HTERT RPE-1 (cell line): ENCODE results near the gene KRT17.
"Not testable (repeated sequence)": the region's sequence is repeated elsewhere in the genome, so short reads cannot be mapped to it uniquely, and the experiment has no call there.

Experiments used
- in situ Hi-C: fragments of 300-500 bp; cut with MboI; formaldehyde crosslinking; loops from 4 replicates; pipeline ENCODE4 v1.14.3; 2020; ENCODE audit warnings: low sequenced_read_pairs

Gene KRT17

GRCh38 chr17:41602524-41602923 is 21.9 kb downstream of the KRT17 start:
- in situ Hi-C loops = no loop called here

DNA sequence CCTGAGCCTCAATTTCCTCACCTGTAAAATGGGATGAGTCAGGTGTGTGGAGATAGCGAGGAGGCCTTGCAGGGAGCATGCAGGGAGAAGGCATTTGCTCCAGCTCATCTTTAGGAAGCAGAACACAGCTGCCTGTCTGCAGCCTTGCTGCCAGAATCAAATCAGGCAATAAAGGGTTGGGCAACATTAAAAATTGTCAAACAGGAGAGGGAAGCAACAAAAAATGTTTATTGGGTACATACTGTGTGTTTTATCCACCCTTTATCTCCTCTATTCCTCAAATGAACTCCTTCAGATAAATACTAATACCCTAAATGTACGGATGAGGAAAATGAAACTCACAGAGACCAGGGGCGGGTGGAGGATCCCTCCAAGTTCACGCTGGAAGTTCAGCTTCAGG is 24.1 kb downstream of the KRT17 start:
- in situ Hi-C loops = no loop called here

- in situ Hi-C loops = no loop called here
Measured at GRCh38 chr17:41599680-41600079, 24.7 kb downstream of the KRT17 start.

GRCh38 chr17:41595585-41595984 is 28.8 kb downstream of the KRT17 start:
- in situ Hi-C loops = no loop called here

GRCh38 chr17:41594363-41594915 is 29.9 kb downstream of the KRT17 start:
- in situ Hi-C loops = no loop called here

GRCh38 chr17:41593306-41593981 is 30.9 kb downstream of the KRT17 start:
- in situ Hi-C loops = no loop called here

DNA sequence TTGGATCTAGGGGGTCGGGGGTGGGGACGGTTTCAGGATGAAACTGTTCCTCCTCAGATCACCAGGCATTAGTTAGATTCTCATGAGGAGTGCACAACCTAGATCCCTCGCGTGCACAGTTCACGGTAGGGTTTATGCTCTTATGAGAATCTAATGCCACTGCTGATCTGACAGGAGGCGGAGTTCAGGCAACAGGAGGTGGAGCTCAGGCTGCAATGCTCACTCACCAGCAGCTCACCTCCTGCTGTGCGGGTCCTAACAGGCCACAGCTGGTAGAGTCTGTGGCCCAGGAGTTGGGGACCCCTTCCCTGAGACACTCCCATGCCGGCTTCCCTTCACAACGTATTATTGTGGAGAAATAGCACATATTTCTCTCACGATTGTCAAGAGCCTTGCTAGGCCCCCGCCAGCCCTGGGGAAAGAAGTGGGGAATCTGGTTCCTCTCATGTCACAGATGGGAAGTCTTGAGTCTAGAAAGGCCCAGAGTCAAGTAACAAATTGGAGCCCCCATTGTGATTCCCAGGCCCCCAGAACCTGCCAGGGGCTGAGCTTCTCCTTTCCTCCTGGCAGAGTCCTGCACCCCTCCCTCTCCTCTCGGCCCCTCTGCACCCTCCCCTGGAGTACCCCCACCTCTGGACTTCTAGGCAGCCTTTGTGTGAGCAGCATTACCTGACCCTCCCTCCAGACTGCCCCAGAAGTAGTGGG is 31.6 kb downstream of the KRT17 start:
- in situ Hi-C loops = no loop called here

DNA sequence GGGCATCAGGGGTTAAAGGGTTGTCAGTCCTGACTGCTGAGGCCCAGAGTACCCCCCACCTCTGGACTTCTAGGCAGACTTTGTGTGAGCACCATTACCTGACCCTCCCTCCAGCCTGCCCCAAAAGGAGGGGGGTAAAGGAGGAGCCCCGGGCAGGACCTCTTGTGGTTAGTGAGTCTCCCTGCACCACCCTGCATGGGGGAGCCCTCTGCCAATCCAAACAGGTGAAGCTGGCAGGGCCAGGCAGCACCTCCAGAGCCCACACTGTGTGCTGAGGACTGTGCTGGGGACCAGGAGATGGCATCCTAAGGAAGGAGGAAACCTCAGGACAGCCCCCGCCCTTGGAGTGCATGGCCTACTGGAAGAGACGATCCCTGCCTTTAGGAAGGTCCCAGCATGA is 35.1 kb downstream of the KRT17 start:
- in situ Hi-C loops = no loop called here

DNA sequence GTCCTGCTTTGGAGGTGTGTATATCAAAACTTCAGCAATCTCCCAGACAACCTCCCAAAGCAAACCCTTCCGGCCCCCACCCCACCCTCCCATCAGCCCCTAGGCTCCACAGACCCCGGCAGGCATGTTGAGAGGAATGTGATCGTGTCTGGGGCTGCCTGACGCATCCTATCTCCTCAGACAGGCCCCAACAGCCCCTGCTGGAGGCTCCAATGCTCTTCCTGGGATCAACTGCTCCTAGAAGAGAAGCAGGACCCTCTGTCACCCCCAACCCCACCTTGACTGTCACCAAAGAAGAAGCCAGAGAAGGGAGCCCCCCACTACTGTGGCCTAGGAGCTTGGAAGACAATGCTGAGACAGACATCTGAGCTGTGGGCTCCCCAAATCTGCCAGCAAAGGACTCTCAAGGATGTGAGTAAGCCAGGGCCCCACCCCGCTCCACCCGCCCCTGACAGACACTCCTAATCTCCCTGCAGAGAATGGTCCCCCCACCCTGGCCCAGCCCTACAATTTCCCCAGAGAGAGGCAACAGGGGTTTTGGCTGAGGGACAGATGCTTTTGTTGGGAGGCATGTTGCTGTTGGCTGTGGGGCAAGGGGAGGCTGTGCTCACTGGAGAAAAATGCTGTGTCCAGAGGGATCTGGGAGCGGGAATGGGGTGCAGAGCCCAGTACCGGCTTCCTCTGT is 36.1 kb downstream of the KRT17 start:
- in situ Hi-C loops = no loop called here

DNA sequence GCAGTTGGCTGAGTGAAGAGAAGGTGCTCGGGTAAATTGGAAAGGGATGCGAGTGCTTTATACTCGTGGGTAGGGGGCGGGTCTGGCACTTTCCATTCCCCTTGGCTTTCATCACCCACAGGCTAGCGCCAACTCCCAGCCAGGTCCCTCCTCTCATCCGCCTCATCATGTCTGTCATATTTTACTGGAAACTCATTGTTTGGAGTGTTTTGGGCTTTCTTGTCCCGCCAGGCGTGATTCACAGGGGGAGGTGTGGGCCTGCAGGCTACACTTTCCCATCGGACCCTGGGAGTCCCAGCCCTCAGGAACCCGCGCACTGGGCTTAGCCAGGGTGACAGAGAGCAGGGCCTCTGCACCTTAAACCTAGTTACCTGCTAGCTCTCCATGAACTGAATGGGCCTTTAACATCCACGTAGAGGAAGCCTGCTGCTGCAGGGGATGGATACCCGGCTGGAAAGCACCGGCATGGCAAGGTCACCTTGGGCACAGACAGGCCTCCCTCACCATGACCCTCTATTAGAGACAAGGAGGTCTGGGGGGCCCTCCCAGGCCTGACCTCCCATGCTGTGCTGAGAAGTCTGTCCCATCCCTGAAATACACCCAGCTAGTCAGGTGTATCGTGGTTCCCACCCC is 37.4 kb downstream of the KRT17 start, which contains the start of gene KRT14:
KRT14 (minus strand) TSS at position 33 of the 633 bp plus-strand sequence. CDS start 61 bp downstream, outside the sequence.
- in situ Hi-C loops = no loop called here

DNA sequence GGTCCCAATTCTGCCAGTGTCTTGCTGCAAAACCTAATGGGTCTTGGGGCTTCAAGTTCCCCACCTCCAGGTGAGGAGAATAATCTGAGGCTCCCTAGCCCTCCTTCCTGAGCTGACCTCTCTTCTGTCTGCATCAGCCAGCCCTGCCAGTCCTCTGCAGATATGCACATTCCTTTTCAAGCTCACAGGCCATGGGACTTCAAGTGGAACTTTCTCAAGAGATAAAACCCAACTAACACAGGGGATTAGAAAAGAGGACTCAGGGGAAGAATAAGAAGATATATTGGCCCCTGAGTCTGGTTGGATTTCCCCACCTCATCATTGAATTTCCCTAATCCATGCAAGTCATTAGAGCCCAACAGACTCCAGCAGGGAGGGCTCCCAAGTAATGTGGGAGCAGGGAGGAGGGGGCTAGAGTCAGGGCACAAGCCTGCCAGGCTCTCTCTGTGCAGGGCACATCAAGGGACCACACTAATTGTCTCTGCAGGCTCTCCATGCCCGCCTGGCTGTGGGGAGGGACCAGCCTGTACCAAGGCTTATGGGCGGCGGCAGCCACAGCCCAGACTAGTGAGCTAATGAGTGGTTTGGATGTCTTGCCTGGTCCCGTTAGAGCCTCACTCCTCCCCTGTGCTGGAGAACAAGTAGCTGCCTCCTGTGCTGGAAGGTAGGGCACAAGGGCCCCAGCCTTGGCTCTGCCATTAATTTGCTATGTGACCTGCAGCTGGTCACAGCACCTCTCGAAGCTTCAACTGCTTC is 38.9 kb downstream of the KRT17 start:
- in situ Hi-C loops = no loop called here

DNA sequence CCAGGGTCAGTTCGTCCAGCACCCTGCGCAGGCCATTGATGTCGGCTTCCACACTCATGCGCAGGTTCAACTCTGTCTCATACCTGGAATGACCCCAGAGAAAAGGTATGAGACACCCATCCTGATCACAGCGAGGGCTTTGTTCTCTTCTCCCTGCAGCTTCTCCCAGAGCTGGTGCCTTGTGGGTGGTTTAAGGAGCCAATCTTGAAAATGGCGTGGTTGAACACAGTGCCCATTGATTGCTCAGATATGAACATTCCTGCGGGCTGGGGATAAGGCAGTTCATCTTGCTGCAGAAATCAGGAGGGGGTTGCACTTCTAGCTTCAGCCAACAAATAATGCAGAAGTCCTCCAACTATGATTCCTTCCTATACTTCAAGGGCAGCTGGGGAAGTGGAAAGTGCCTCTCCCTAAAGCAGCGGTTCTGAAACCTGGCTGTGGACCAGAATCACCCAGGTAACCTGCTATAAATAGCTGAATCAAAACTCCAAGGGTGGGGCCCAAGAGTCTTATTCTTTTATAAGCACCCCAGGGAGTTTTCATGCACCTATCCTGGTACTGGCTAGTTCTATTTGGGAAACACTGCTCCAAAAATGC is 39.9 kb downstream of the KRT17 start:
- in situ Hi-C loops = not testable (repeated sequence)

GRCh38 chr17:41583137-41584127 is 40.9 kb downstream of the KRT17 start:
- in situ Hi-C loops = no loop called here

DNA sequence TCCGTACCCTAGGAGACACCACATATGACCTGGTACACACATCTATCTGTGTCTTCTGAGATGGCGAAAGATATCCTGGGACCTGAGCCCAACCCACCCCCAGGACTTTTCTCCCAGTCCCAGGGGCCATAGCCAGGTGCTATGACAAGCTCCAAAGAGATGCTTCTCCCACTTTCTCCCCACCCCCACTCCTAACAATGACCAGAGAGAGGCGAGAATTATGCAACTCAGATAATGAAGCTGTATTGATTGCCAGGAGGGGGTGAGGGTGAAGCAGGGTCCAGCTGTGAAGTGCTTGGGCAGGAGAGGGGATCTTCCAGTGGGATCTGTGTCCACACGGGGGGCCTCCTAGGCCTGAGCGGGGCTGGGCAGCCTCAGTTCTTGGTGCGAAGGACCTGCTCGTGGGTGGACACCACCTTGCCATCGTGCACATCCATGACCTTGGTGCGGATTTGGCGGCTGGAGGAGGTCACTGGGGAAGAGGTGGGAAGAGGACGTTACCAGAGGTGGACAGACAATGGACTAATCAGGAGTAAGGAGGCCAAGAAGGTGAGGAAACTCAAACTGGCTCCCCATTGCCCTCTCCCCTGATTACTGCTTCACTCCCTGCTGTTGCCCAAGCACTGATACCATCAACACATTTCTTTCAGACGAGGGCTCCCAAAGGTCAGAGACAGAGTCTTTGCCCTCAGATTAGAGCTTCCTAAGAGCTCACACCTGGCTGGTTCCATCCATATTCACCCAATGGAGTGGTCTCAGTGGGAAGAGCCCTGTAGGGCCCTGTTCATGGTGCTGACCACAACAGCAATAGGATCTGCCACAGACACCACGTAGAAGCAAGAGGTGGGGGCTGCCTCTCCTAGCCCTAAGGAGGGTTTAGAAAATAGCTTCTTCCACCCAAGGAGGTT is 42.1 kb downstream of the KRT17 start:
- in situ Hi-C loops = not testable (repeated sequence)

DNA sequence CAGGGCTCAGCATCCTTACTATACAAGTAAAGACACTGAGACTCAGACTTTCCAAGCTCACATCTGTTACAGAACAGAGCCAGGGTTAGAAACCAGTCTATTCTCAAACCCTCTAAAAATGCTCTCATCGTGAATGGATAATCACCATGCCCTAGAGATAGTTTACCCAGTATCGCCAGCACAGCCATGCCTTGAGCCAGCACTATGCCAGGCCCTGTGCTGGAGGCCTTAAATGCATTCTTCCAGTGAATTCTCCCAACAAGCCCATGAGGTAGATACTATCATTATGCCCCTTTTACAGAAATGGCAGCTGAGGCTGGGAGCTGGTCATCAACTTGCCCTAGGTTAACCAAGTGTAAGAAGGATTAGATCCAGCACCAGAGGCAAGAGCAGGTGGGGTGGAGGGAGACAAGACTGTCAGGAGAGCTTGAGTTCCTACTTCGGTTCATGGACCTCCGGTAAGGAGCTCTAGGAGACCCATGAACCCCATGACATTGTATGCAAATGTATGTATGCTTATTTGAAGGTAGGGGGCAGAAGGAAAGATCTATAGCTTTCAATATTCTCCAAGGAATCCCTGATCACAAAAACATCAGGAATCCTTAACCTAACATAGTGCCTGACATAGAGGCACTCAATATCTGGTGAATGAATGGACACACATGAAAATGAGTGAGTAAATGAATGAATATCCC is 42.9 kb downstream of the KRT17 start:
- in situ Hi-C loops = no loop called here

- in situ Hi-C loops = no loop called here
Measured at GRCh38 chr17:41580687-41581365, 43.5 kb downstream of the KRT17 start.

DNA sequence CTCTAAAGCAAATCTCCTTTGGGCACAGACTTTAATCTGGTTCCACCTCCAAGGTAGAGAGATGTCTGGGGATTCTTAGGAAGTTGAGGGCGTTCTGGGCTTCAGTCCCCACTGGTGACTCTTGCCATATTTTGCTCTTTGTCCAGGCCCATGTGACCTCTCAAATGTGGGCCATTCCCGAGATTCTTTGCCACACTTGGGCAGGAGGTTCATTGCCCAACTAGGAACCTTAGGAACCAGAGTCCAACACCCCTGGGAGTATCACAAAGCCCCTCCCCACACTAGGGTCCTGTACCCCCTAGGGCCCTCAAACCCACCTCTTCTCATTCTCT is 44.2 kb downstream of the KRT17 start:
- in situ Hi-C loops = no loop called here
